HG03342 (cell line): ENCODE measurements around the gene CDK5RAP1.
"Not testable (repeated sequence)": the region's sequence is repeated elsewhere in the genome, so short reads cannot be mapped to it uniquely, and the experiment has no call there.

Experiments
- ATAC-seq: cut with Tn5 transposase; IDR thresholded peaks from one replicate; pipeline ENCODE4 v1.9.1; 2021; ENCODE audit warnings: mild to moderate bottlenecking, moderate library complexity; ENCODE audit not compliant: unreplicated experiment

CDK5RAP1 gene, protein sequence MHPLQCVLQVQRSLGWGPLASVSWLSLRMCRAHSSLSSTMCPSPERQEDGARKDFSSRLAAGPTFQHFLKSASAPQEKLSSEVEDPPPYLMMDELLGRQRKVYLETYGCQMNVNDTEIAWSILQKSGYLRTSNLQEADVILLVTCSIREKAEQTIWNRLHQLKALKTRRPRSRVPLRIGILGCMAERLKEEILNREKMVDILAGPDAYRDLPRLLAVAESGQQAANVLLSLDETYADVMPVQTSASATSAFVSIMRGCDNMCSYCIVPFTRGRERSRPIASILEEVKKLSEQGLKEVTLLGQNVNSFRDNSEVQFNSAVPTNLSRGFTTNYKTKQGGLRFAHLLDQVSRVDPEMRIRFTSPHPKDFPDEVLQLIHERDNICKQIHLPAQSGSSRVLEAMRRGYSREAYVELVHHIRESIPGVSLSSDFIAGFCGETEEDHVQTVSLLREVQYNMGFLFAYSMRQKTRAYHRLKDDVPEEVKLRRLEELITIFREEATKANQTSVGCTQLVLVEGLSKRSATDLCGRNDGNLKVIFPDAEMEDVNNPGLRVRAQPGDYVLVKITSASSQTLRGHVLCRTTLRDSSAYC

GRCh38 chr20:33401184-33401920 is at the start of gene CDK5RAP1:
CDK5RAP1 (minus strand) TSS chr20:33401519; CDS start chr20:33397064, 4,455 bp downstream.
- ATAC-seq: peak; percentile 76

DNA sequence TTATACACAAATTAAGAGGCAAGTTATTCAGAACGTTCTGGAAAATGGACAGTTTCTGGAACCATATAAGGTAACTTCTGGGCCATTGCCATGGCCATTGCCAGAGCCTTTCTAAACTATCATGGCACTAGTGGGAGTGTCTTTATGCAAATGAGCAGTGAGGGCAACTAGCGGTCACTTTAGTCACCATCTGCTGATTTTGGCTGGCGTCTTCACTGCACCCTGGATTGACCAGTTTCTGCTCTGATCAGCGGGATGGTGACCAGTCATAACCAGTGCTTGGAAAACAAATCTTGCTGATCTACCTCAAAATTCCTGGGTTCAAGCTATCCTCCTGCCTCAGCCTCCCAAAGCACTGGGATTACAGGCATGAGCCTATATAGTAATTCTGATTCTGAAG is 49.5 kb upstream of the CDK5RAP1 start:
- no peak for ATAC-seq

- no peak for ATAC-seq
These were observed 44.7 kb upstream of the CDK5RAP1 start for GRCh38 chr20:33445881-33446625.

DNA sequence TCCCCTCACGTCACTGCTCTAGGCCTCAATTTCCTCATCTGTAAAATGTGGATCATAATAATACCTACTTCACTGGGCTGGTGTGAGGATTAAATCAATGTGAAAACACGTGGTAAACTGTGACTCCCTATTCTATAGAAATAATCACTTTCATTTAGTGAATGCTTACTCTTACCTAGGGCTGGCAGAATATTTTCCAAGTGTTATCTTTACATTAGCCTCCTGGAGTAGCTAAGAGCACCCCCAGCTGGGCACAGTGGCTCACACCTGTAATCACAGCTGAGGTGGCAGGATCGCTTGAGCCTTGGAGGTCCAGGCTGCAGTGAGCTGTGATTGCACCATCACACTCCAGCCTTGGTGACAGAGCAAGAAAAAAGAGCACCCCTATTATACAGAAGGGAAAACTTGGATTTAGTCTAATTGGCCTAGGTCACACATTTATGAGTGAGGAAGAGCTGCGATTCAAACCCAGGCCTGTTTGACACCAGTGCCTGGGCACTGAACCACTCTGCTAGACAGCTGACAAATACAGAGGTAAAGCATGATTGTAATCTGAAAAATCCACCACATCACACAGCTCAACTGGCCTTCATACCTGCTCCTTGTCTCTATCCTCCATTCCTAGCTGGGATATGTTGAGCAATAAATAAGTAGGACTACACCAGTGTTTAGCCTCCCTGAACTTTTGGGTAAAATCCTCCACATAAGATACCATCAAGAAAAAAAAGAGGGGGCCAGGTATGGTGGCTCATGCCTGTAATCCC is 43.7 kb upstream of the CDK5RAP1 start:
- no peak for ATAC-seq

- peak; percentile 73 for ATAC-seq
These were observed 42.4 kb upstream of the CDK5RAP1 start, which contains the start of gene SNTA1 for GRCh38 chr20:33443512-33444239. SNTA1 (minus strand) TSS chr20:33443763; CDS start chr20:33443620, 143 bp downstream.

GRCh38 chr20:33443006-33443511 is 41.7 kb upstream of the CDK5RAP1 start:
- peak; percentile 22 for ATAC-seq

DNA sequence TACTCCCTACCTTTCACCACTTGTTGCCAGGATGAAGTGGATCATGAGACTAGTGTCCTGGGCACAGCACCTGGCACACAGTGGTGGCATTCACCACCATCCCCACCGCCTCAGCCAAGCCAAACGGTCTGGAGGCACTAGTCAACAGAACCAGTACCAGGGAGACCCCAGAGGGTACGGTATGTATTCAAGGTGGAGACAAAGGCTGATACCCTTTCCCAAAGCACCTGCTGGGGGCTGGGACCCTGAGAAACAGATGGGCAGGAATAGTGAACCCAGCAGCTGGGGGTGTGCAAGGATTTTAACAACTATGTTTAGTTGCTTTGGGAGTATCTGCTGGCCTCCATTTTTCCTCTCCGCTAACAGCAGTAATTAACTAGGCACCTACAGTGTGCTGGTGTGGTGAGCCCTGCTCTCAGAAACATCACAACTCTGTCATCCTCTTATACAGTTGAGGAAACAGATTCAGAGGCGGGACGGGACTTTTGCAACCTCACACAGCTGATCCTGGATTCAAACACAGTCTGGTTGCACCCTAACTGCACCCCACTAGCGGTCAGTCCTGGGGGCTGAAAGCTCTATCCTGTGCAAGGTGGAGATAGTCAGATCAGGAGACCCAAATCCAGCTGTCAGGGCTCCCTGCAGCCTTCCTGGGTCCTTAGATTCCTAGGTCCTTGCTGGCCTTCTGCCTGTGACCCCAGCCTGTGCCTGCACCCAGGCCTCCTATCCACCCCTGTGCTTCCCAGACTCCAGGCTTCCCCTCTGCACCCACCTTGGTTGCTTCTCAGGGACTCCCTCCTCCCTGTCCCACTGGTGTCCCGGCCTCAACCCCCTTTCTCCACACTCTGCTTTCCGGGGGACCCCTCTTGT is 41.1 kb upstream of the CDK5RAP1 start:
- no peak for ATAC-seq

GRCh38 chr20:33441142-33441955 is 40.0 kb upstream of the CDK5RAP1 start:
- no peak for ATAC-seq

GRCh38 chr20:33440562-33440961 is 39.2 kb upstream of the CDK5RAP1 start:
- not testable (repeated sequence) for ATAC-seq

DNA sequence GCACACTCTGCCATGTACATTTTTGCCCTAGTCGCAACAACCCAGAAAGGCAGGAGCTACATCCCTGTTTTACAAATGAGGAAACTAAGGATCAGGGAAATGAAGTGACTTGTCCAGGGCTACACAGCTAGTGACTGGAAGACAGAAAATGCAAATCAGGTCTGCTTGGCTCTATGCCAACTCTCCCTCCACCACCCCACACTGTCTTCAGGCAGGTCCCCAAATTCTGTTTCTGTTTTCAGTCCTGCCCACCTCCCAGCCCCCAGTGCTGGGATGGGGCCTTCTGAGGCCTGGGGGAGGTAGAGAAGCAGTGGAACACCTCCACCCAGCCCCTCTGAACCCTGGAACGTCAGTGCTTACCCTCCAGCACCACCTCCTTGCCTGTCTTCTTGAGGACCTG is 37.2 kb upstream of the CDK5RAP1 start:
- ATAC-seq: no peak

DNA sequence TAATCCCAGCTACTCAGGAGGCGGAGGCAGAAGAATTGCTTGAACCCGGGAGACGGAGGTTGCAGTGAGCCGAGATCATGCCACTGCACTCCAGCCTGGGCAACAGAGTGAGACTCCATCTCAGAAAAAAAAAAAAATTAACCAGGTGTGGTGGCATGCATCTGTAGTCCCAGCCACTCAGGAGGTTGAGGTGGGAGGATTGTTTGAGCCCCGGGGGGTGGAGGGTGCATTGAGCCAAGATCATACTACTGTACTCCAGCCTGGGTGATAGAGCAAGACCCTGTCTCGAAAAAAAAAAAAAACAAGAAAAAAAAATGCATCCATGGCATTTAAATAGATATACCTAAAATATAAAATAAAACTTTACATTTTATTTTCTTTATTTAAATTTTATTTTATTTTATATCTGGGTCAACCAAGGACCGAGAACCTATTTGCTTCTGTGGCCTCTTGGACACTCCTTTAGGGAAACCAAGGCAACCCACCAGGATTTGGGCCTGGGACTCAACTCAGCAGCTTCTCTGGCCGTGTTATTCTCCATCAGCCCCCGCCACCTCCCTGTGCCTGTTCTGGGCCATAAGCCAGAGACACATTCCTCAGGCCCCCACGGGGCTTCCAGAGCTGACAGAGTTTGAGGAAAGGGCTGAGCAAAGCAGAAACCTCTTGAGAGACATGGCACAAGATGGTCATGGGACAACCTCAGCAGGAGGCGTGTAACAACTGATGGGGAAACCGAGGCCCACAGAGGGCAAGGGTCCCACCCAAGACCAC is 36.0 kb upstream of the CDK5RAP1 start:
- no peak for ATAC-seq

- no peak for ATAC-seq
These were observed 33.1 kb upstream of the CDK5RAP1 start for GRCh38 chr20:33434434-33434833.

- ATAC-seq: no peak
These were observed 32.3 kb upstream of the CDK5RAP1 start for GRCh38 chr20:33433465-33434234.

DNA sequence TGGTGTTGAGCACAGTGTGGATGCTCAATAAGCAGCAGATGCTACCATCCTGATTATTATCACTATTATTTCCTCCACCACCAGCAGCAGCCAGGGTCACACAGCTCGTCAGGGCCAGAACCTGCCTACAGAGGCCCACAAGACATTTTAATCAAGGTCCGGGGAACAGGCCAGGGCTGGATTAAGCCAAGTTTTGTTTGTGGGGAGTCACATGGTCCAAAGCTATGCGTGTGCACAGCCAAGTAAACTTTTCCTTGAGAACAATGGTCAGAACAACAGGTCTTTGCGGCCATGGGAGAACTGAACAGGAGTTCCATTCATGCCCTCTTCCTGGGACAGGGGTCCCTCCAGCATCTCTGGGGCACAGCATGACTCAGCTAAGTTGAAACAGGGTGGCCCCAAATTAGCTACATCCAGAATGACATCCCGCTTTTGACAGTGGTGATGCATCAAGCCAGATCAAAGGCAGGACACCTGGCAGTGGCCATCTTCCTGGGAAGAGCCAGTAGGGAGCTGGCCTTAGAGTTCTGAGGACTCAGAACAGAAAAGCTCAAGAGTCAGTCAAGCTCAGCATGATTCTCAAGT is 30.6 kb upstream of the CDK5RAP1 start:
- ATAC-seq: no peak

DNA sequence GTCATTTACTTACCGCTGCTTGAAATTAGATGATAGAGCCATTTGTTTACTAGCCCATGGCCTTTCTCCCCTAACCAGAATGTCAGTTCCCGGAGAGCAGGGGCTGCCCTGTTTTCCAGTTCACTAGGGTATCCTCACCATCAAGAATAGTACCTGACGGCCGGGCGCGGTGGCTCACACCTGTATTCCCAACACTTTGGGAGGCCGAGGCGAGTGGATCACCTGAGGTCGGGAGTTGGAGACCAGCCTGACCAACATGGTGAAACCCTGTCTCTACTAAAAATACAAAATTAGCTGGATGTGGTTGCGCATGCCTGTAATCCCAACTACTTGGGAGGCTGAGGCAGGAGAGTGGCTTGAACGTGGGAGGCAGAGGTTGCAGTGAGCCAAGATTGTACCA is 22.6 kb upstream of the CDK5RAP1 start:
- not testable (repeated sequence) for ATAC-seq
